ENCODE measurements around the gene C1RL.

GRCh38 chr12:7092229-7092985 is 16.6 kb downstream of the C1RL start, which contains the start of gene C1R:
- TF ChIP-seq NFIC (IDR thresholded peaks at IDR 0.05), result no peak
- TF ChIP-seq USF1 (IDR thresholded peaks at IDR 0.05), result no peak
